ENCODE results near the gene RASGRP3.

The RASGRP3 gene

DNA sequence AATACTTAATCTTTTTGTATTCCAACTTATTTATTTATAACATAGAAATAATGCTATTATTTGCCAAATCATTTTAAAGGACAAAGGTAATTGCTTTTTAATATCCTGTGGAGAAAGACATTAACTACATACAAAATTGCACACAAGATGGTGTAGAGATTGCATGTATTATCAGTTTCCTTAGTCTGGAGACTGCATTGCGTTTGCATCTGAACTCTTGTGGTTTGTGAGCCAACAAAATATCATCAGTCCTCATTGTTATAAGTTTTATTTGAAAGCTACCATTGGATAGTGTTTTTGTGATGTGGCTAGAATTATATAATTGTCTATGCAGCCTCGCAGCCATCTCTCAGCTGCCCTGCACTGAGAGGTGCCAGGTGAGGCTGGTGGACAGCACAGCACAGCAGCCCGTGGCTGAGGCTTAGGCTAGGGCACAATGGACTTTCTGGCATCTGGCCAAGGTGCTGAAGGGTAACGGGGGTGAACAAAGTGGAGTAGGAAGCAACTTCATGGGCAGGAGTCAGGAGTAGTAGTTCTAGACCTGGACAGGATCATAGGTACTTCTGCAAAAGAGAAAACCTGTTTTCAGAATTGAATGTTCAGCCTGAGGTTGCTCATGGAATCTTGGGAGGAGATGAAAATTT is 15.1 kb downstream of the RASGRP3 start:
- DNase-seq (ENCODE audit: low spot score), result no peak

DNA sequence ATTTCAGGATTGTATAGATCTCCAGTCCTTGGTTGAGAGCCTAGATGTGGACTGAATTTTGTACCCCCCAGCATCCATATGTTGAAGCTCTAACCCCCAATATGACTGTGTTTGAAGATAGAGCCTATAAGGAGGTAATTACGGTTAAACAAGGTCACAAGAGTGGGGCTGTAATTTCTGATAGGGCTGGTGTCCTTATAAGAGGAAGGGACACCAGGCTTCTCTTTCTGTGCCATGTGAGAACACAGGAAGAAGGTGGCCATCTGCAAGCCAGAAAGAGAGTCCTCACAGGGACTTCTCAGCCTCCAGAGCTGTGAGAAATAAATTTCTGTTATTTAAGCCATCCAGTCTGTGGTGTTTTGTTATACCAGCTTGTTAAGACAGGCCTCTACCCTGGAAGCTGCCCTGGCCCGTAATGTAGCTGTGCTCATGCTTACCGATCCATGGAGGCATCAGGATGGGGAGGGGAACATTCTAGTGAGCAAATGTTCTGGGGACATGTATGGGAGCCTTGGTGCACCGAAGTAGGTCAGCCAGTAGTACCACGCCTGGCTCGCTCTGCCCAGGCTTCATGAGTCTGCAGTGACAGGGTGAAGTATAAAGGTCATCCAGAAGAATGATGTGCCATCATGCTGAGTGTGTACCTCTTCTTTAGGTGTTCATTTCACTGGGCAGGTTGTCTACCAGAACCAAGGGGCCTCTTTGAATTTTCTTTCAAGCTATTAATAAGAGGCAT is 16.1 kb downstream of the RASGRP3 start:
- DNase-seq (ENCODE audit: low spot score), result no peak

DNA sequence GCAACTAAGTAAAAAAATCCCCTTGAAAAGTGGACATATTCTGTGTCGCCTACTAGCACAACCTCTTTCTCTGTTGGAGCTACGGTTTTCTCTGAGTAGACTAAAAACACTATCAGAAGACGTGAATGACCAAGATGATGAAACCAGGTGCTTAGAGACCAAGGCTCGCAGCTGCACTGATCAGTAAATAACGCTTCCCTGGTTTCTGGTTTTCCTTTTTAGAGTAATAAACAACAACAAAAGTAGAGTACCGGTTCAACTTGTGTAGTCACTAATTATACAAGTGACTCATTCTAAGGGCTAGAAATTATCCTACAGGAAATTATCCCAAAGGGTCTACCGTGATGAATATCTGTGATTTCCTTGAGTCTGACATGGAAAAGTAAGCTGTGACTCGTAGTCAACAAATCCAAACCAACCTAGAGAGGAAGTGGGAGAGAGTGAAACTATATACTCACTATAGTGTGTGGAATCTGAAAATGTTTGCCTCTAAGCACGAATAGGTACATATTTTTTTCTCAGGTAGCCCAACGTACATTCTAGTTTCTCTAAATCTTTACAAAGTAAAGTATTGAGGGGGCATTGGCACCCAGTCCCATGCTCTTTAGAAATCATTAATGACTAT is 17.8 kb downstream of the RASGRP3 start:
- DNase-seq (ENCODE audit: low spot score), result no peak

DNA sequence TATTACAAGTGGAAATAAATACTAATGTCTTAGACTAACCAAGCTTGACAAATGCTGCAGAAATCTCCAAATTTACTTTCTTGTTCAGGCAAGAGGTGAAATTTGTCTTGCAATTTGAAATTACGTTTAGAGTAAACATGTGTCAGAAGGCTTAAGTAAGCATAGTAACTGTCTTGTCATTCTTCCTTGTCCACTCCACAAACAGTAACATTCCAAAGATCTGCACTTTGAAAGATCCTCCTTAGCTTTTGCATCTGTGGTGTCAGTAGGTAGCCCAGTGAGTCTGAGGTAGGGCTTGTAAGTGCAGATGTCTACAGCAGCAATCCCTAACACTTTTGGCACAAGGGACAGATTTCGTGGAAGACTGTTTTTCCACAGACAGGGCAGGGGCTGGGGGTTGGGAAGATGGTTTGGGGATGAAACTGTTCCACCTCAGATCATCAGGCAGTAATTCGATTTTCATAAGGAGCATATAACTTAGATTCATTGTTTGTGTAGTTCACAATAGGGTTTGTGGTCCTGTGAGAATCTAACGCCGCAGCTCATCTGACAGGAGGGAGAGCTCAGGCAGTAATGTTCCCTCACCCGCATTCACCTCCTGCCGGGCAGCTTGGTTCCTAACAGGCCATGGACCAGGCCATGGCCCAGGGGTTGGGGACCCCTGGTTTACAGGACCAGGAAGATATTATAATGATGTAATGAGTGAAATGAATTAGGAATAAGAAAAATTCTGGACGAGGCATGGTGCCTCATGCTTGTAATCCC is 18.6 kb downstream of the RASGRP3 start:
- DNase-seq (ENCODE audit: low spot score), result no peak

DNA sequence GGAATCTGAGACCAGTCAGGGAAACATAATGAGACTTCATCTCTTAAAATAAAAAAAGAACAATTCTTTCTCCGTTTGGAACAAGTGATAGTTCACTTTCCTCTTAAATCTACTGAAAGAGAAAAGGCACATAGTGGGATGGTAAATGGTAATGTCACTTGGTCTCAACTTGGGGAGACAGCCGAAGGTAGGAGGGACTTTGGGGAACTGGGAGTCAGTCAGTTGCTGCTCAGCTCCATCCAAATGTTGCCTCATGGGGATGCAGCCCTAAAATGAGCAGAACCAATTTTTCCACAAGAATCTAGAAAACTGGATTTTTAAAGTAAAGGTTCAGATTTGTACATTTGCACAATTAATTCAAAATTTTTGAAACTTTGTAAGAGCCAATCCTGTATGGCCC is 19.2 kb downstream of the RASGRP3 start:
- no peak for DNase-seq (ENCODE audit: low spot score)

DNA sequence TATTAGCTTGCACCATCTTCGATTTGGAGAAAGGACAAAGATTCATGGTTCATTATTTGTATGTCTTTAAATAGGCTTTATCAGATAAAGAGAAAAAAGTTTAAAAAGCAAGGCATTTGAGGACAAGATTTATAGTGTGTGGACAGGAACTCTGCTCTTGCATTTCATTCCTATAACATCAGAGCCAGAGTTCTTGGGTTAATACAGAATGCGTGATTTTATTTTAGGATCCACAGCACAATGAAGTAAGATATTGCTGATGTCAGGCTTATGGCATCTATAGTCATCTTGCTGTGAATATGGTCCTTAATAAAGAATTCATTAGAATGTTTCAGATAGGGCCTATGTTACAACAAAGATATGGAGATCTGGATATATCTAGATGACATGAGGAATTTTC is 19.7 kb downstream of the RASGRP3 start:
- no peak for DNase-seq (ENCODE audit: low spot score)

DNA sequence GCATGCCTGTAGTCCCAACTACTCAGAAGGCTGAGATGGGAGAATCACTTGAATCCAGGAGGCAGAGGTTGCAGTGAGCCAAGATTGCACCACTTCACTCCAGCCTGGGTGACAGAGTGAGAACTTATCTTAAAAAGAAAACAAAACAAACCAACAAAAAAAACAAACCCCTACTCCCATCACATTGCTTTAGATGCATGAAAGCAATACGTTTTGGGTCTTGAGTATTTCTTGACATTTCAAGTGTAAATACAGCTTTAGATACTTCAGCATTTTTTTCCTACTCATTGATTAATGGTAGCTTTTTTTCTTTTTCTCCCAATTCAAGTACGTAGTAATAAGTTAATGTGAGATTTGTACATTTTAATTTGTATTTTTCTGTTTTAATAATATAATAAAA is 20.3 kb downstream of the RASGRP3 start:
- no peak for DNase-seq (ENCODE audit: low spot score)

DNA sequence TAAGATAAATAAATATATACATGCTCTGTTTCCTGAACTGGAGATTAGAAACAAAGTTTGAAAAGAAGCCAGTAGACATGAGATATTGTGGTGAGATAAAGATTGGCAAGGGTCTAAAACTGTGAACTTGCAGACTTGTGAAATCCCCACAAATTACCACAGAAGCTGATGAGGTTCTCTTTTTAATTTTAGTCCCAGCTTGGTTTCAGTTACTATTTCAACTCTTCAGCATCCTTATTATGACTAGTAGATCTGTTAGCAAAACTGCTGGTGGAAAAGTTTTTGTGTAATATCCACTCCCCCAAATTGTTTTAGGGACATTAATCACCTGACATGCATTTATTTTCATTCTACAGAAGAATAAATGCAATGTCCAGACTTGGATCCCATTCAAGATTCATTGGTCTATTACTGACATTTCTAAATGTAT is 20.8 kb downstream of the RASGRP3 start:
- no peak for DNase-seq (ENCODE audit: low spot score)

DNA sequence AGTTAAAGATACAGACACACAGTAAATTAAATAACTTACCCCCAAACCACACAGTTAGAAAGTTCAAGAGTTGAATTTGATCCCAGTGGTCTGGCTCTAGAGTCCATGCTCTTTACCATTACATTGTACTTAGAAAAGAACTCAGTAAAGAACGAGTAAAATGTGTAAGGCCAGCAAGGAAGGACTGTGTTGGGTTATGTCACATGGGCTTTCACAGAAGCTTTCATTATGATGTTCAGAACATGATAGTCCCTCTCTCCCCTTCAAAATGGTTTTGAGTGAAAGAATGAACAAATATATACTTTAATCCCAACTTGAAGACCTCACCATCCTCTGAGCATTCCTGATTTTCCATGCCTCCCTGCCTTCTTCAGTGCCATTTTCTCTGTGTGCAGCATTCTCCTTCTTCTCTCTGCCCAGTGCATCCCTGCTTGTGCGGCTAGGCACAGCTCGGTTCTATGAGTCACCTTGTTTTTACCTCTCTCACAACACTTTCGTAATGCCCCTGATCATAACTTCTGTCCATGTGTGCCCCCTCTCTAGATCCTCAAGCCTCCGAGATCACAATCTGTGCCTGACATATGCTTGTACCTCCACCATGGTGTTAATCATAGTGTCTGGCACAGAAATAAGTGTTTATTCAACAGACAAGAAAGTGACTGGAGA is 22.0 kb downstream of the RASGRP3 start:
- DNase-seq (ENCODE audit: low spot score), result no peak

DNA sequence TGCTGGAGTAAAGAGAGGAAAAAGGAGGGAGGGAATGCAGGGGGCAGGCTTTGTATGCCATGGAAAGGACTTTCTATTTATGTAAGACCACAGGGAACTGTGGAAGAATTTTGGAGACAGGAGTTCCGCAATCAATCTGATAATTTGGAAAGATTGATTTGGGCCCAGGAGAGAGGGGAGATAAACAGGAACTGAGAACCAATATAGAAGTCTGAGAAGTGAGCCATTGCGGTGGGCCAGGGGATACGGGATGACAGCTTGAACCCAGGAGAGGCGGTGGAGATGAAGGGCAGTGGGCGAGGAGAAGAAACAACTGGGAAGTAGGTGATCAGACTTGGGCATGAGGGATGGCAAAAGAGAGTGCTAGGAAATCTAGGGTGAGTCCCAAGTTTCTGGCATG is 23.7 kb downstream of the RASGRP3 start:
- DNase-seq (ENCODE audit: low spot score), result no peak

DNA sequence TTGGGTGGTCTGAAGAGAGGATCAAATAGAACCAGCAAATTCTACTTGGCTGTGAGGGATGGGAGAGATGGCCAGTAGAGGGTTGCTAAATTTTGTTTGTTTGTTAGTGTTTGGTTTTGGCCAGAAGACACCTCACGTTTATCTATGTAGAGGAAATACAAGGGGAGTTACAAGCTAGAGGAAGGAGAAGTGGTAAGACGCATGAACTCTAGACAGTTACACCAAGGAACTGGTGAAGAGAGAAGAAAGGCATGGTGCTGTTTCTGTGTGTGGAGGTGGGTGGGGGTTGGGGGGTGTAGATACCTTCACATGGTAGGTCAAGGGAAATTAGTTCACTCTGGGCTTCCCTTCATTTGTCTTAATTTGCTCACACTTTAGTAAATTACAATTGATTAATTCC is 25.6 kb downstream of the RASGRP3 start:
- no peak for DNase-seq (ENCODE audit: low spot score)

DNA sequence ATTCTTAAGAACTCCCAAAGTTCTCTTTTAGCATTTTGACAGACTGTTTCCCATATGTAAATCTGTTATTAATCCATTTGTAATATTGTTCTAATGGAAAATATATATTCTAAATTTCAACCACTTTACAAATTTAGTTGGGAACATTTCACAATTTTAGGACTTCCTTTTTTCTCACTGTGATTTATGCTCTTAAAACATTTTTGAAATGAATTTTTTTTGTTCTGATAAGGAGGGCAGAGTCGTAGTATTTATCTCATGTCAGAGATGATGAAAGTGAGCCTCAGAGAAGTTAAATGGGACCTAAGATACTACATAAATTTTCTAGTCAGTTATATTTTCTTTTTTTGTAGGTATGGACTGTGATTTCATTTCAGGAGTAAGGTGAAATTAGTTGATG is 26.6 kb downstream of the RASGRP3 start:
- DNase-seq (ENCODE audit: low spot score), result no peak

DNA sequence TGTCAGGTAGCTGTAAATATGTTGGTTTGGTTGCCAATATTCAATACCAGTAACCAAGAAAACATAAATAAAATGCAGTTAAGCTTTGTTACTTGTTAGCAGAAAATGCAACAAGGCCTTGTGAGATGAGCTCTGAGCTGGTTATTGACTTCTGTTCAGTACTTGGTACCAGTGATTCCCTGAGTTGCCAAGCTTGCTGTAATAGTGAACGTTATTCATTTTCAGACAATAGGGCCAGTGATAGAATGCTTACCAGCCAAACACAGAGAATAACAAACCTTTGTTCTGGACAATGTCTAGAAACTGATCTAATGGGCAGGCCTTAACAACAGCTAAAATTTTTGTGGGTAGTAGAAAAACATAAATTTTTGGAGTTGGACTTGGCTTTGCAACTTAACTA is 29.5 kb downstream of the RASGRP3 start:
- DNase-seq (ENCODE audit: low spot score), result no peak

DNA sequence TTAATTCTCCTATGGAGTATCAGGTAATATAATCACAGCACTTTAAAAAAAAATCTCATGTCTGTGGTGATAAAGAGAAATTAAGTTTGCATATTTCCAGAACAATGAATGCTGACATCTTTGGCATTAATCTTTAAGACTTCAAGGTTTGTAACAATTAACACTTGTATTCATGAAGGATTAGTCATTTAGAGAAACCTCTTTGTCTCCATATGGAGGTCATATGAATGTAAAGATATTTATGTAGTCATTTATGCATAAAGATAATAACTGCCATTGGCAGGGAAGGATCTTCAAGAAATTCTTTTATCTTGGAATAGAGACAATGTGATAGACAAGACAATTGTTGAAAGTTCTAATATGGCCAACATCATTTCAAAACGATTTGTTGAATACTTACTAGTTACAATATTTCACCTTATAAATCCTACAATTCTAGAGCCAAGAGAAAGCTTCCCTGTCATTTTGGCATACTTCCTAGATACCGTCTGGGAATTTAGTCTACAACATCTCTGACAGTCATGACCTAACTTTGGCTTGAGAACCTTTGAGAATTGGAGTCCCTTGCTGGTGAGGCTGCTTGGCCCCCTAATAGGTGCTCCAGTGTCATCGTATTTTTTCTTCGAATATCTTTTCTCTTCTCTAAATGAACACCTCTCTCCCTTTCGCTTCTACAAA is 33.6 kb downstream of the RASGRP3 start:
- DNase-seq (ENCODE audit: low spot score), result no peak

DNA sequence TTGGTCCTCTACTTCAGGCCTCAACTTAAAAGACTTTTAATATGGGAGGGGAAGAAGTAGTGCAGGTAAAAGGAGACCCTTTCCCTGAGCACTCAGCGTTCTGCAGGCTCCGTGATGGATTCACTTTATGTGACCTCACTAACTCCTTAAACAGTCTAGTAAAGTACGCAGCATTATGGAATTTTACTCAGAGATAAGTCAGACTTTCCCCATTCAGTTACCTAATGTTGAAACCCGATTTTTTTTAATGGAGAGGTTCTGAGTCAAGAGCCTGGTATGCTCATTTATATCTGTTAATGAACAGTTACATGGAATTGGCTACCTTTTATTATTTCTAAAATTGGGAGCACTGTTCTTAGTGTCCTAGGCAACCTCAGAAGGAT is 34.1 kb downstream of the RASGRP3 start:
- DNase-seq (ENCODE audit: low spot score), result no peak

DNA sequence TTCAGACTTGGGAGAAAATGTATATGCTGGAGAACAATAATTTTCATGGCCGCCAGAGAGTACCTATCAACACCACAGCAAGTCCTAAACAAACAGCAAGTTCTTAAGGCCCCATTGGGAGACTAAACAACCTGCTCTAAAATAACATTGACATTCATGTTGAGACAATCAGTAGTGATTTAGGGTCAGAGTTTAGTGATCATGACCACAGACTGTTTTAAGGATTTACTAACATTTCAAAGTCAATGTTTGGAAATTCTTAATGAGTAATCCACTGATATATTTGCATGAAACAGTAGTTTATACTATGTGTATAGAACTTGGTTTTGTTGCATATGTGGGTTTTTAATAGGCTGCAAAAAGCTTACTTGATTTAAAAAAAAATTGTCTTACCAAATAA is 34.7 kb downstream of the RASGRP3 start:
- DNase-seq (ENCODE audit: low spot score), result no peak

DNA sequence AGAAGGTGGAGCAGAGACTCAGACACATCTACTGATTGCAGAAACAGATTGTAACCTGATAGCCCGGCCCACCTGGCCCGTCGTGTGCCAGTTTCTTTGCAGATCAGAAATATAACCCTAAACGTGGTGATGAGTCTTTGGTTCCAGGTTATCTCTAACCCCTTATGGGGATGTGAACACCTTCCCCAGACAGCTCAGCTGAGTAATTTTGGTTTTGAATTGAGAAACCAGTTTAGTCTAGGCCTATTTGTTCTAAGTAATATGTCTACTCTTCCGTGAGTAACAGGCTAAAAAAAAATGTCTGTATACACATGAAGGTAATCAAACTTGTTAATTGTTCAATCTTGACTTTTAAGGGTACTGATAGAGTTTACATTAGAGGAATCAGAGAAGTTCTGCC is 35.7 kb downstream of the RASGRP3 start:
- no peak for DNase-seq (ENCODE audit: low spot score)

DNA sequence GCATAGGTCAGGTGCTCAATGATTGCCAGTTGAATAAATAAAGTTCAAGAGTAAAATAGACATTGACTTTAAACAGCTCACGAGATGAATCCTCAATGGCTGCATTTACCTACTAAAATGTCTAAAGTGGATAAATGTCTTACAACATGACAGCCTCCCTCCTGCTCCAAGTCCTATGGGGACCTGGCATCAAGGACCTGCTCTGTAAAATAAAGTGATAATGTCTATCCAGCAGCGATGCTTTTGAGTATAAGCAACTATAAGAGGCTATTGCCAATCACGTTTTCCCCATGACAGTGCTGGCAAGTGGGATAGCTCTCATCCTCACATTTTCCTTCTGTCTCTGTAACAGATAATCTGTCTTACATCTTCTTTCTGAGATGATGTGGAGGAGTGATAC is 37.0 kb downstream of the RASGRP3 start:
- no peak for DNase-seq (ENCODE audit: low spot score)

DNA sequence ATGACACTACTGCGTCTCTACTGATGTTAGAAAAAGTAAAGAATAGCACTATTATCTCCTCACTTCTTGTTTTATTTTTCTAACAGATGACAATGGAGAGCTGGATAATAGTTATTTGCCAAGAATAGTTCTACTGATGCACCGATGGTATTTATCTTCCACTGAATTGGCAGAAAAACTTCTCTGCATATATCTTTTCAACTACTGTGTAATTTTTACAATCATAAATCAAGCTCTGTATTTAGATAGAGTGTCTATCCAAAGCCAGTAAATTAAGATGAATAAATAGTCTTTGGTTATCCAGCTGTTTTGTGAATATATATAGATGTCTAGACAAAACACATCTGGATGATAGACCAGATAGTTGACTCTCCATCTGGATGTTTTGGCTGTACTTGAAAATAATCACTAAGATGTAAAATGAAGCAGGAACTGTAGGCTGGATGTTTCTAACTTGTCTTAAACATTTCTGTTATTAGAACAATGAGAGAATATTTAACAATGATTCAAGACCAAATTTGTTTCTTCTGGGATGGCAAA is 40.1 kb downstream of the RASGRP3 start:
- DNase-seq (ENCODE audit: low spot score), result no peak

DNA sequence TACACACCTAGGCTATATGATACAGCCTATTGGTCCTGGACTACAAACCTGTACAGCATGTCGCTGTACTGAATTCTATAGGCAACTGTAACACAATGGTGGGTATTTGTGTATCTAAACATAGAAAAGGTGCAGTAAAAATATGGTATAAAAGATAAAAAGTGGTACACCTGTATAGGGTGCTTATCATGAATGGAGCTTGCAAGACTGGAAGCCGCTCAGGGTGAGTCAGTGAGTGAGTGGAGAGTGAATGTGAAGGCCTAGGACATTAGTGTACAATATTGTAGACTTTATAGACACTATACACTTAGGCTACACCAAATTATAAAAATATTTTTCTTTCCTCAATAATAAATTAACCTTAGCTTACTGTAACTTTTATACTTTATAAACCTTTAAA is 41.8 kb downstream of the RASGRP3 start:
- no peak for DNase-seq (ENCODE audit: low spot score)

DNA sequence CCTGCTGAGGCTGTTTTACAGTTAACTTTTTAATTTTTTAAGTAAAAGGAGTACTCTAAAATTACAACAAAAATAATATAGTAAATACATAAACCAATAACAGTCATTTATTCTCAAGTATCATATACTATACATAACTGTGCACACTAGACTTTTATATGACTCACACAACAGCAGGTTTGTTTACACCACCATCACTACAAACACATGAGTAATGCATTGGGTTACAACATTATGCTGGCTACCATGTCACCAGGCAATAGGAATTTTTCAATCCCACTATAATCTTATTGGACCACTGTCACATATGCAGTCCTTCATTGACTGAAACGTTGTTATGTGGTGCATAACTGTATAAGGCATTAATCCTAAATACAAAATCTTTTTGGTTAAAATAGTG is 42.5 kb downstream of the RASGRP3 start:
- DNase-seq (ENCODE audit: low spot score), result no peak

Data from hematopoietic multipotent progenitor cell treated with erythropoietin and hydrocortisone succinate and interleukin-3 and kit ligand, for 15 days (in vitro differentiated cells).